ENCODE measurements around the gene TDP1. TPM values are rescaled to one million over a fixed set of nuclear protein-coding genes. Genes with fewer than 3 reads are reported as not detected.

Gene TDP1
- total and polyA plus RNA-seq, 9 of the 15 experiments (the other 6 are each of a cell fraction or from before 2014, with no cell fraction given): 21.4 to 41.6 (median 32.3) TPM

GRCh38 chr14:89924268-89924667, 31.5 kb upstream of the TDP1 start:
- DNase-seq (ENCODE audit: extremely low read depth in 1 of 4, low spot score in 3 of 4) (no peak), ATAC-seq (no peak), FAIRE-seq (no peak)
- ChIA-PET POLR2A (no interaction called here), CTCF (ENCODE audit: low intra/inter-chr PET ratio) (no interaction called here)
- Histone ChIP-seq H3K36me3 (ENCODE audit: control insufficient read depth, insufficient read depth, low read length) (no peaks in the 10 kb centered on the region), H2AFZ (ENCODE audit: low read depth, low read length) (no peak overlapping the region), H3K27ac (ENCODE audit: extremely low read depth, low read depth, low read length) (no peak overlapping the region), H3K9me3 (replicated peaks; ENCODE audit: control insufficient read depth, insufficient read depth, low read depth, low read length) (no peaks in the 10 kb centered on the region), H3K27me3 (ENCODE audit: control insufficient read depth in 2 of 2, insufficient read depth in 2 of 2, low read length in 2 of 2) (no peaks in the 10 kb centered on the region), H3K4me2 (ENCODE audit: insufficient read depth, low read length) (no peak overlapping the region), H3K4me1 (replicated peaks in 1 of 2; ENCODE audit: control insufficient read depth in 2 of 2, insufficient read depth in 2 of 2, low read length in 2 of 2) (no peaks in the 10 kb centered on the region), H3K79me2 (ENCODE audit: control insufficient read depth, insufficient read depth, low read length) (no peaks in the 10 kb centered on the region), H3K9me1 (ENCODE audit: control insufficient read depth, insufficient read depth, low read length) (no peaks in the 10 kb centered on the region), H3K4me3 (no peak overlapping the region), H3K9ac (ENCODE audit: insufficient read depth in 1 of 2, low read depth in 2 of 2, low read length in 2 of 2) (no peak overlapping the region), H4K20me1 (replicated peaks; ENCODE audit: control insufficient read depth, insufficient read depth, low read length) (no peaks in the 10 kb centered on the region)
- in situ Hi-C loops (cut with MboI): no loop called here
- intact Hi-C loops (cut with micrococcal nuclease): no loop called here
- no peak for TF ChIP-seq ZNF551 (CRISPR knock-in tag; IDR thresholded peaks at IDR 0.05)
- no peak for TF ChIP-seq ZC3H11A (IDR thresholded peaks at IDR 0.05; ENCODE audit: low read depth, low read length)
- TF ChIP-seq ZNF12 (CRISPR knock-in tag; IDR thresholded peaks at IDR 0.05): no peak
- TF ChIP-seq MCM3 (IDR thresholded peaks at IDR 0.05): no peak
- no peak for TF ChIP-seq TCFL5 (CRISPR knock-in tag; conservative IDR thresholded peaks at IDR 0.05)
- TF ChIP-seq PHF8 (IDR thresholded peaks at IDR 0.05; ENCODE audit: borderline replicate concordance, low read length): no peak
- no peak for TF ChIP-seq ZFPM2 (CRISPR knock-in tag; IDR thresholded peaks at IDR 0.05)
- TF ChIP-seq ZFP91 (CRISPR knock-in tag; IDR thresholded peaks at IDR 0.05): no peak
- TF ChIP-seq STAG1 (CRISPR knock-in tag; IDR thresholded peaks at IDR 0.05; ENCODE audit: borderline replicate concordance): no peak
- TF ChIP-seq MITF (IDR thresholded peaks at IDR 0.05): no peak
- TF ChIP-seq NUFIP1 (IDR thresholded peaks at IDR 0.05; ENCODE audit: partially characterized antibody): no peak
- no peak for TF ChIP-seq ETV5 (CRISPR knock-in tag; IDR thresholded peaks at IDR 0.05; ENCODE audit: low read depth)
- no peak for TF ChIP-seq ZNF696 (CRISPR knock-in tag; conservative IDR thresholded peaks at IDR 0.05)
- TF ChIP-seq ZNF175 (CRISPR knock-in tag; IDR thresholded peaks at IDR 0.05; ENCODE audit: low read depth): no peak
- BruUV-seq (replicated peaks): no TSS peak
- WGBS (ENCODE audit: insufficient coverage, low coverage, missing lambda C conversion rate): 63% methylated on average over 4 of the region's 4 CpGs
